ENCODE data around the gene TRAPPC5.

DNA sequence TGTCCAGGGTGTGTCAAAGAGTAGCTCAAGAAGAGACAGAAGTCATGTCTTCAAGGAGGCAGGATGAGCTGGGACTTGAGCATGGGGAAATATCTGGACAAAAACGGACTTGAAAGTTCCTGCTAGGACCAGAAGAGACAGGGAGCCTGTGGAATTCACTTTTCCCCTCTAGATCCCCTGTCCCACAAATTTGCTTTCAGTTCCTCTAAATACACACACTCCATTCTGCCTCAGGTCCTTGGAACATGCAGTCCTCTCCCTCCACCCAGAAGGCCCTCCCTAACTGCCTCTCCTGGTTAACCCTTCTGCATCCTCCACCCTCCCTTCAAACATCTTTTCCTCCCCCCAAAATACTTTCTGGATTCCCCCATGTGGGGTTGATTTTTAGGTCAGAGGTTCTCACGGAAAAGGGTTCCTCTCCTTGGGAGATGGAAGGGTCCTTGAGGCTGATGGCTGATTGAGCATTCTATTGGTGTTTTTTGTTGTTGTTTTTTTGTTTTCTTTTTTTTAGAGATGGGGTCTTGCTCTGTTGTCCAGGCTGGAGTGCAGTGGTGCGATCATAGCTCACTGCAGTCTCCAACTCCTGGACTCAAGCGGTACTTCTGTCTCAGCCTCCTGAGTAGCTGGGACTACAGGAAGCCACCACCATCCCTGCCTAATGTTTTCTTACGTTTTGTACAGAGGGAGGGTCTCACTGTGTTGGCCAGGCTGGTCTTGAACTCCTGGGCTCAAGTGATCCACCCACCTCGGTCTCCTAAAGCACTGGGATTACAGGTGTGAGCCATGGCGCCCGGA lies 18.7 kb upstream of the TRAPPC5 start:
- TF ChIP-seq, protein P1, sequence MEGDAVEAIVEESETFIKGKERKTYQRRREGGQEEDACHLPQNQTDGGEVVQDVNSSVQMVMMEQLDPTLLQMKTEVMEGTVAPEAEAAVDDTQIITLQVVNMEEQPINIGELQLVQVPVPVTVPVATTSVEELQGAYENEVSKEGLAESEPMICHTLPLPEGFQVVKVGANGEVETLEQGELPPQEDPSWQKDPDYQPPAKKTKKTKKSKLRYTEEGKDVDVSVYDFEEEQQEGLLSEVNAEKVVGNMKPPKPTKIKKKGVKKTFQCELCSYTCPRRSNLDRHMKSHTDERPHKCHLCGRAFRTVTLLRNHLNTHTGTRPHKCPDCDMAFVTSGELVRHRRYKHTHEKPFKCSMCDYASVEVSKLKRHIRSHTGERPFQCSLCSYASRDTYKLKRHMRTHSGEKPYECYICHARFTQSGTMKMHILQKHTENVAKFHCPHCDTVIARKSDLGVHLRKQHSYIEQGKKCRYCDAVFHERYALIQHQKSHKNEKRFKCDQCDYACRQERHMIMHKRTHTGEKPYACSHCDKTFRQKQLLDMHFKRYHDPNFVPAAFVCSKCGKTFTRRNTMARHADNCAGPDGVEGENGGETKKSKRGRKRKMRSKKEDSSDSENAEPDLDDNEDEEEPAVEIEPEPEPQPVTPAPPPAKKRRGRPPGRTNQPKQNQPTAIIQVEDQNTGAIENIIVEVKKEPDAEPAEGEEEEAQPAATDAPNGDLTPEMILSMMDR (IDR thresholded peaks at IDR 0.05; ENCODE audit: low read depth, low read length) = no peak
- TF ChIP-seq EZH2phosphoT487 (IDR thresholded peaks at IDR 0.05; ENCODE audit: low read depth) = no peak

Data from OCI-LY3 (cell line).